Endothelial cell of hepatic sinusoid (primary cell): ENCODE data around the gene MNAT1.

ENCODE experiments used
- in situ Hi-C: cut with HindIII; loops from 2 replicates; pipeline ENCODE4 v1.10.0; 2017; ENCODE audit warnings: low sequenced_read_pairs

The MNAT1 gene

DNA sequence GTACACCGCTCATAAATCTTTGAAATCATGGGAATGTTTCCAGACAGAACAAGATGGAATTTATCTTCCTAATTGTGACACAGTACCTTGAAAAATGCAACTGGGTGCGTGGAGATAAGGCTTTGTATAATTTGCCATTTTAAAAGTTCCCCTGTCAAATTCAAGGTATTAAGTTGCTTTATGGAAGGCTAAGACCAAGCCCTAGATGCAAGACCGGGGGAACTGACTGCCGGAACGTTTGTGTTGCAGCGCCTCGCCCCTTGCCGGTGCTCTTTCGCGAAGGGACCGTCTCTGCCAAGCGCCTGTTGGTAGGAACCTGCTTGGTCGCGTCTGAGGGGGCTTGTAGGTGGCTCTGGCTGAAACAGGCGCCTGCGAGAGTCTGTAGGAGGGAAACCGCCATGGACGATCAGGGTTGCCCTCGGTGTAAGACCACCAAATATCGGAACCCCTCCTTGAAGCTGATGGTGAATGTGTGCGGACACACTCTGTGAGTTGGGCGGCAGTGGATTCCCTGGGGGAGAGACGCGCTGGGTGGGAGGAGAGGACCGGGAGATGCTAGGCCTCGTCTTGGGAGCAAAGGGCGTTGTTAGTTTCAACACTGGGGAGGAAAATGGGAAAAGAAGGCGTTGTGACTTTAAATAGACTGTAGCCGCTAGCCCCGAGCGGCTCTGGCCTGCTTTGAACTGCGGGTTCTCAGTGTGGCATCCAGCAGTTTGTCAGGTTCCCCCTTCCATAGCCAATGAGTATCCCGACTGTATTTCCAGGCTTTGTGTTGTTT, at the start of gene MNAT1:
TSS of gene MNAT1 (plus strand) at position 297 of the 778 bp plus-strand sequence. CDS start at position 399, 102 bp downstream.
- in situ Hi-C loops = loop anchor here (5.0 kb wide), 1 partner anchor 92 kb away; no protein-coding TSS in a partner anchor

DNA sequence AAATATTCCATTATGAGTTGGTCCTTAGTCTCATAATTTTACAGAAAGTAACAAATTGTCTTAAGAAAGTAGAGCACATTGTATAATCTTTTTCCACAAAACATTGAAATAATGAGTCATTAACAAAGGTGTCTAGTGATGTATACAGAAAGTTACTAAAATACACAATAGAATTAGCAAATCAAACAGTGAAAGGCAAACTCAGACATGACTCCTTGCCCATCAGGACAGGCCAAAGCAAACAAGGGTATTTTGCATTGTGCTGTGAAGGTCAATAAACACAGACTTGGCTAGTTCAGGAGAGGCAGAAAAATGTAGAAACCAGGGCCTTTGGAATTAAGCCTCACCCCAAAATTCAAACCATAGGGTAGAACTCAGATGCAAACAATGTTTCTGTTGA, 47.7 kb upstream of the MNAT1 start:
- in situ Hi-C loops = no loop called here

DNA sequence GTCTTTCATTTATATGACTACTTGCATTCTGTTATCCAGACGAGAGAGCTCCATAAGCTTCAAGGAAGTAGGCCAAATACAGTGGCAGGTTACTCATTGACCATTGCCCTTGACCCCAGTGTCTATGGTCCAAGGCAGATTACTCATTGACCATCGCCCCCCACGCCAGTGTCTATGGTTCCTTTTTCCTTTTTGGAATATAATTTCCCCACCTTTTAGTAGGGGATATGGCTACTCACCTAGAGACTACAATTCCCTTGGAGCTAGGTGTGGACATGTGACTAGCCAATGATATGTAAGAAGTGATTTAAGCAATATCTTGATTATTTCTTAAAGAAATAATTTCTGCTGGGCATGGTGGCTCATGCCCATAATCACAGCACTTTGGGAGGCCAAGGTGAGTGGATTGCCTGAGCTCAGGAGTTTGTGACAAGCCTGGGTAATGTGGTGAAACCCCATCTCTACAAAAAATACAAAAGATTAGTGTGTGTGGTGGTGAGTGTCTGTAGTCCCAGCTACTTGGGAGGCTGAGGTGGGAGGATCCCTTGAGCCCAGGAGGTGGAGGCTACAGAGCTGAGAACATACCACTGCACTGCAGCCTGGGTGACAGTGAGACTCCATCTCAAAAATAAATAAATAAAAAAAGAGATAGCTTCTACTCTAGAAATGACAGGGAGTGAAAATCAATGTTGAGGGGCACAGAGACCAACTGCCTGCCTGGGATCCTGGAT, 43.0 kb upstream of the MNAT1 start:
- in situ Hi-C loops = no loop called here

- in situ Hi-C loops = no loop called here
These were observed 39.2 kb upstream of the MNAT1 start for GRCh38 chr14:60695327-60695726.

- in situ Hi-C loops = no loop called here
These were observed 34.0 kb upstream of the MNAT1 start for GRCh38 chr14:60700598-60700997.

DNA sequence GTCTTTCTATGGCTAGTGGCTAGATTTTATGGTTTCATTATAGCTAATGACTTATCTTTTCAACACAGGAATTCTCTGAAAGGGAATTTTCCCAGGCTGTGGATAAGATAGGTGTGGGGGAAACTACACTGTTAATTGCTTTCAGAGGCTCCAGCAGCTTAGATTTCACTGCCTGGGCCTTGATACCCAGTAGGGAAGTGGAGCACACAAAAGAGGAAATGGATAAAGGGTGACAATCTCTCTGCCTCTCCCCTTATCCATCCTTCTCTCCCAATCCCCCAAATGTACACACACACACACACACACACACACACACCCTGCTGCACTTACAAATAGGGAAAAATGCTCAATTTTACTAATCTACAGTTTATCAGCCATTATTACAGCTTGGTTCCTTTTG, 29.5 kb upstream of the MNAT1 start:
- in situ Hi-C loops = no loop called here

GRCh38 chr14:60707858-60708257, 26.7 kb upstream of the MNAT1 start:
- in situ Hi-C loops = no loop called here

DNA sequence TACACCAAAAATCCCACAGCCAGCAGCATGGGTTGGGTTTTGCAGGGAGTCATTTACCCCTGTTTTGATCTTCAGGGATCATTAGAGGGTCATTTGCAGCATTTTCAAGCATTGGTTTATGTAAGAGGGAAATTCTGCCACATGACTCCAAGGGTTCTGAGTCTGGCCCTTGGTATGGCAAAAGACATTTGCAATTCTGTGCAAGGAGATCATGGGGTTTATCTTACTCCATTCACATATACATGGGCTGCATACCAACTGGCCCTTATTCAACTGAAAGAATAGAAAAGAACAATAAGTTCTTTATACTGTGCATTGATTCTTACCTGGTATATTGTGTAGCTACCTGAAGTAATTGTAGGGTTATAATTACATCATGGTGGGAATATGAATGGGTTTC, 24.1 kb upstream of the MNAT1 start:
- in situ Hi-C loops = no loop called here

GRCh38 chr14:60713513-60713912, 21.0 kb upstream of the MNAT1 start:
- in situ Hi-C loops = no loop called here

DNA sequence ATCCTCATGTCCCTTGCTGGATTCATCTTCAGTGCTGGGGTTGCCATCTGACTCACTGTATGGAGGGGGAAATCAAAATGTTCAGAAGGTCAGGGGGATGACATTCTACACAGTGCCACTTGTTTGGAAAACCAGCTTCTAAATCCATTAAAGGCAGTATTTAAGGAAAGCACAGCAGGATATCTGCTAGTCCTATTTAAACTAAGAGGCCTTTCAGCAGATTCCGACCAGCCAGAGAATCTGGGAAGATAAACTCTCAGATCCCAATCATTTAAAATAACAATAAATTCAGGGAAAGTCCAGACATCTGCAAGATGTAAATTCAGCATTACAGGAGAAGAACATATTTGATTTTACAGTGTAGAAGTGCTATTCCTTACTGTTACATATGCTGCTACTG, 14.2 kb upstream of the MNAT1 start:
- in situ Hi-C loops = no loop called here

- in situ Hi-C loops = no loop called here
These were observed 13.6 kb upstream of the MNAT1 start for GRCh38 chr14:60720962-60721325.

DNA sequence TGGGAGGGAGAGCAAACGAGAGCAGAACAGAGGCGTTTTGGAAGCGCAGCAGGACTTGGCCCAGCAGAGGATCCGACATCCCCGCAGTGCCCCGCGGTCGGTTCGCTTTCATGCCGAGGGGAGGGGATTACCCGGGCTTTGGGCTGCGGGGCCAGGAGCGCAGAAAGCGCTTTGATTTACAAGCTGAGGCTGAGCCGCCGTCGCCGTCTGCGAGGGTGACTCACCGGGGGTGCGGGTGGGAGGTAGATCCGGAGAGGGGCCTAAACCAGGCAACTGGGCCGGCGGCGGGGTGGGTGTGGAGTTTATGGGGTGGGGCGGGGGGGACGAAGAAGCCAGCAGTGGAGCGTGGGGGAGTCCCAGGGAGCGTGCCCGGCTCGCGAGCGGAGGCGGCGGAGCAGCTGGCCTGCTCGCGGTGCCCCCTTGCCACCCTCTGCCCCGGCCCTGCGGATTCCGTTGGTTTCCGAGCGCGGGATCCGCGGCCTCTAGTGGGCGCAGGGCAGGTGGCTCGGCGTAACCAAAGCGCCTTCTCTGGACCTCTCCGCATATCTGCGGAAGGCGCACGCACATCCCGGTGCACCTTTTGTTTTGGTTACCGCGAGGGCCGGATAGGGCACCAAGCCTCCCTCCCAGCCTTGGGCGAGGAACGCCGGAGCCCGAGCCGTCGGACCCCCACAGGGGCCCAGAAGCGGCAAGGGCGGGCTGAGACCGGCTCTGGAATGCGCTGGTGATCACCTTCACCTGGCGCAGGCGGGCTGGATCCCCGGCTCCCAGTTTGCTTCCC, 13.0 kb upstream of the MNAT1 start:
- in situ Hi-C loops = no loop called here

DNA sequence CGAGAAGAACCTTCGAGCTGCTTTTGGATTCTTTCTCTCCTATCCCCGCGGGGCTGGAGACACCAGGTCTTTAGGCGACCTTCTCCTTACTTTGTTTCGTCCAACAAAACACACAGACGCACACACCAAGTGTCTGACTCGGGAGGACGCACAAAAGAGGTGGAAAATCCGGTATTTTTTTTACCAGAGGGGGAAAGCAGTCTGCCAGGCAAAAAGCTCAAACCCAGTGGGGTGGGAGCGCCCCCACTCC, 12.5 kb upstream of the MNAT1 start:
- in situ Hi-C loops = no loop called here

GRCh38 chr14:60722357-60723115, 12.0 kb upstream of the MNAT1 start:
- in situ Hi-C loops = no loop called here

- in situ Hi-C loops = no loop called here
These were observed 11.2 kb upstream of the MNAT1 start for GRCh38 chr14:60723116-60723906.

GRCh38 chr14:60723907-60724618, 10.5 kb upstream of the MNAT1 start, which contains the start of gene SIX4:
Gene SIX4, minus strand, starts transcription at chr14:60724351. Its CDS starts 277 bp downstream, at chr14:60724074.
- in situ Hi-C loops = no loop called here

DNA sequence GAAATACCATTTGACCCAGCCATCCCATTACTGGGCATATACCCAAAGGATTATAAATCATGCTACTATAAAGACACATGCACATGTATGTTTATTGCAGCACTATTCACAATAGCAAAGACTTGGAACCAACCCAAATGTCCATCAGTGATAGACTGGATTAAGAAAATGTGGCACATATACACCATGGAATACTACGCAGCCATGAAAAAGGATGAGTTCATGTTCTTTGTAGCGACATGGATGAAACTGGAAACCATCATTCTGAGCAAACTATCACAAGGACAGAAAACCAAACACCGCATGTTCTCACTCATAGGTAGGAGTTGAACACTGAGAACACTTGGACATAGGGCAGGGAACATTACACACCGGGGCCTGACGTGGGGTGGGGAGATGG, 3.3 kb upstream of the MNAT1 start:
- in situ Hi-C loops = loop anchor here (5.0 kb wide), 1 partner anchor 89 kb away; no protein-coding TSS in a partner anchor

- in situ Hi-C loops = loop anchor here (5.0 kb wide), 1 partner anchor 91 kb away; no protein-coding TSS in a partner anchor
These were observed 1.6 kb upstream of the MNAT1 start for GRCh38 chr14:60732840-60733483.

DNA sequence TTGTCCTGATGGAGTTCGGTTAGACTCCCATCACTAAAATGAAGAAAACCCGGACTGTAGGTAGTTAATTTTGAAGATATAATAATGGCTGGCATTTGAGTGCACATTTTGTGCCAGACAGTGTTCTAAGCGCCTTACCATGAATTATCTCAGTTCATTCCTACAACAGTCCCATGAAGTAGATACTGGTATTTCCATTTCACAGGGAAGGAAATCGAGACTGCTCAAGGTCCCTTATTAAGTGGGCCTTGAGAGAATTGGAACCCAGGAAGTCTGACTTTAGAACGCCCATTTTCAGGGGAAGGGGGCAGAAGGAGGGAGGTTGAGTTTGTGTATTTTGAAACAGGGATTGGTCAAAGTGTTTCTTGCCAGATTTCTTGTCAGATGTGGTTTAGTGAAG, 855 bp downstream of the MNAT1 start:
- in situ Hi-C loops = no loop called here
